D341Med (cell line): ENCODE results near the gene SLAMF9.

Experiments
- DNase-seq: peaks from one replicate; pipeline ENCODE4 v3.0.0; 2012; ENCODE audit warnings: low spot score

Gene SLAMF9

DNA sequence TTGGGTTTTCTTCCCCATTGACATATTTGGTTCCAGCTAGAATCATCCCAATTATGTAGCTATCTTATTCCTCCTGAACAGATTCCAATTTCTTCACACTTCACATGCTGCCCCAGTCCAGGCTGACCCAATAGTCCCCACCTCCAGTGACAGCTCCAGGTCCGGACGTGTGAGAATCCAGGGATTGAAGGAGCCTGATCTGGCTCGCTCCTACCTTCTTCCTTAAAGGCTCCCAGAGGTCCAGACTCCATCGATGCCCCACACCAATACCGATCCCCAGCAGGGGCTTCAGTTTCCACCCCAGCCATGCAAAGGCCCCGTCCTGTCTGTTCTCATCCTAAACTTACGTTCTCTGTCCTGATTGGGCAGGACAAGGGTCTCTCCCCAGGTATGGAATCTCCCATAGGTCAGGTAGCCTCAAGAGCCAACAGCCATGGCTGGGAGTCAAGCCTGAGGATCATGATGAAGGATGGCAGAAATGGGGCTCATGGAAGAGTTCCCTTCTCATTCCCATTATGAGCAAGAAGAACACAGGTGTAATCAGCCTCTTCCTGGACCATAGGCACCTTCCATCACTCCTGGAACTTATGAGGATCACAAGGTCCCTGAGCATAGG is 20.4 kb upstream of the SLAMF9 start:
- no peak for DNase-seq

DNA sequence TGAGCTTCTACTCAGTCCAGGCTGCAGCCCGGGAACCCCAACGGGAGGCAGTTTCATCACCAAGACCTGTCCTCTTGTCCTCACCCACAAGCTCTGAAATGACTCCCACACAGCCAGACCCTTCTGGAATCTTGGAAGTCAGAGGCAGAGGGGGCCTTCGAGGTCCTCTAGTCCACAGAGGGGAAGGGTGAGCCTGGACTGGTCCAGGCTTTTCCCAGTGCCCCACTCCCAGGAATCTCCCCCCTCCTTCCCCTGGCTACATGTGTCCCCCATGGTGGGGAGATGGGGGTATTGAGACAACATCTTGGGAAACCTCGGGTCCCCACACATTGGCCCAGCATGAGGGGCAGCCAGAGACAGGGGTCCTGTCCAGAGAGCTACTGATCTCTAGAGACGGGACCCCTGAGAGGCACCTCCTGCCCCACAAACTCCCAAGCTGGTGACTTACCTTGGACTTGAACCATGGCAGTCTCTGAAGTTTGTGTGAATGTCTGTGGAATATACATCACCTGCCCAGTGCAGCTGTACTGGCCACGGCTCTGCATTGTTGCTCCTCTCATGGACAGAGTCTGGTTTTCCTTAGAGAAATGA is 19.4 kb upstream of the SLAMF9 start:
- DNase-seq = no peak

DNA sequence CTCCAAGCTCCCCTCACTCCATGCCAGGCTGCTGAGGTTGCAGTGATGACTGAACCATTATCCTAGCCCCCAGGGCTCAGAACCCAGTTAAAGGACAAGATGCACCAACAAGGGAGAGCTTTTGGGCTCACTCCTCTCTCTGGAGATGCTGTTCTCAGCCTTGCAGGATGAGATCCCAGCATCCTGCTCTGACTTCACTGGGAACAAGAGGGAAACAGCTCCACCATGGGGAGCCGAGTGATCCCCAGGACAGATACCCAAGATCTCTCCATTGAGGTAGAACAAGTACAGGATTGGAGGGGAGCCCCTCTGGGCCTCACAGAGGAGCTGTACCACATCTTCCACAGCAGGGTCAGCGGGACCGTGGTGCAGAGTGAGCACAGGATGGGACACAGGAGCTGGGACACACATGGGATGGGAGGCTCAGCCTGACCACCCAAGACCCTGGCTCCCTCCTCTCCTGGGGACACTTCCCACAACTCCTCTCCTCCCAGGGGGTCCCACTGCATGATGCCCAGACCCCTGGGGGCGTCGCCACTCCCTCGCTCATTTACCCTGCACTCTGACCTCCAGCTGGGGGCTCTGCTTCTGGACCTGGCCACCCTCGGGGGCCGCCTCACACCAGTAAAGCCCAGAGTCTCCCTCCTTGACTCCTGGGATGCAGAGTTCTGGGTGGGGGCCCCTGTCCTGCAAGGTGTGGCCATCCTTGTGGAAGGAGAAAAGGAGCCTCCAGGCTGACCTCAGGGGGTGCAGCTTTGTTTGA is 18.6 kb upstream of the SLAMF9 start:
- DNase-seq = no peak

DNA sequence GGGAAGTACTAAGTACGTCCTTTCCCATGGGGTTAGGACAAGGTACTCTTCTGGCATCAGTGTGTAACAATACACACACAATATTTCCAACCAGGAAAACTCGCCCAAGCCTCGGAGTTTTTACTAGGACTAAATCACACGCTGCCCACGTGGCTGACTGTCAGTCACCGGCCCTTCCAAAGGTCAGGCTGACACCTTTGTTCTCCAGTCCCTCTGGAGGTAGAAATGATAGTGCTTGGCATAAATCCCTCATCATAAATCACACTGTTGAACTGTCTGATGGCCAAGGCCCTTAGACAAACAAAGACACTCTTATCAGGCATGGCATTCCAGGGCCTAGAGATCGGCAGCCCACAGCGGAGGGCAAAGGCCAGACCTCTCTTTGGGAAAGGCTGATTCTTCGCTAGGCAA is 16.9 kb upstream of the SLAMF9 start:
- no peak for DNase-seq

DNA sequence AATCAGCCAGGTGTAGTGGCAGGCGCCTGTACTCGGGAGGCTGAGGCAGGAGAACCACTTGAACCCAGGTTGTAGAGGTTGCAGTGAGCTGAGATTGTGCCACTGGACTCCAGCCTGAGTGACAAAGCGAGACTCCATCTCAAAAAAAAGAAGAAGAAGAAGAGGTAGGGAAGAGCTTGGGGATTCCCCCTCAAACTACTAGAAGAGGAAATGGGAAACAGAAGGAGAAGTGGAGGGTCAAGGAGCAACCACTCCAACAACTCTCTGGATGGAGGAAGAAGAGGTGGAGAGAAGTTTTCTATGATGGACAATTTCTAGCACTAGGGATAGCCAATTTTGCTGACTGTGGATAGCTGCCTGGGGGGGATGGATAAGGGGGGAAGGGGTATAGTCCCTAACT is 14.9 kb upstream of the SLAMF9 start:
- DNase-seq = no peak

DNA sequence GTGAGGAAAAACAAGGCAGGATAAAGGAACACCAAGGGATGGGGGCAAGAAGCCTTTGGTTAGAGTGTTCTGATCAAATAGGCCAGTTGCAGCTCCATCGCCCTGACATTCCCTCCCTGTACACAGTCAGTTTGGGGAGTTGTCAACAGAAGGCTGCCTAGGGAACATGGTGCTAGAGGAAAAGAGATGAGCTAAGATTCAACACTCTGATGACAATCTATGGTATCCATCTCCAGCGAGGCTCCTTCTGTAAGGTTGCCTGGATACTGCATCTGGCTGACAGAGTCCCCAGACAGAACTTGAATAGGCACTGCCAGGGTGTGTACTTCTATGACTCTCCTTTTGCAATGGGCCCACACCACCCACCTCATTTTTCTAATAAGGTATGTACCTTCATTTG is 11.2 kb upstream of the SLAMF9 start:
- no peak for DNase-seq

DNA sequence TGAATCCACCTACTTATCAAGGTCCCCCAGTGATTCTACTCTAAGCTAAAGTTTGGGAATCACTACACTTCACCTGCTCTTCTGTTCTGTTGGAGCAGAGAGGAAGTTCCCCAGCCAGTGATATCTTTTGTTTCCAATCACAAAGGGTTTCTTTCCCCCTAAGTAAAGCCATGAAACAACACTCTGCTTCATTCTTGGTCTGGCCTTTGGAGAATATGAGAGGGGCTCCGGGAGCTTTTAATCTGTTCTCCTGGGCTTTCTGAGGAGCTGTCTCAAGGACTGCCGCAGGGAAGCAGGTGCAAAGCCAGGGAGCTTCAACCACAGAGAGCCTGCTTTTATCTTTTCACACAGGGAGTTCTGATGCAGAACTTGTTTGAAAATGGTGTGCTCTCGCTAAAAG is 10.1 kb upstream of the SLAMF9 start:
- no peak for DNase-seq

DNA sequence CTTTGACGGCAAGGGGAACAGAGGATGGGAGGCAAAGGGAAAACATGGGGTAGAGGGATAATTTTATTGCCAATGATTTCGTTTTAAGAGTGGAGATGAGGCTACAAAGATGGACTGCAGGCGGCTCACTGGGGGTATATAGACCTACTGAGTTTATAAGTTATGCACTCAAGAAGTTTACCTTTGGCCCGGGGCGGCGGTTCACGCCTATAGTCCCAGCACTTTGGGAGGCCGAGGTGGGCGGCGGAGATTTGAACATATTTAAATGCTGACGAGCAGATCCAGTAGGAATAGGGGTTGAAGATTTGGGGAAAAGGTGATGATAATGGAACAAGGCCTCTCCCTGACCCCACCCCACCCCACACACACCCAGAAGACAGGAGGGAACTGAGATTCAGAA is 8.1 kb upstream of the SLAMF9 start:
- DNase-seq = no peak

DNA sequence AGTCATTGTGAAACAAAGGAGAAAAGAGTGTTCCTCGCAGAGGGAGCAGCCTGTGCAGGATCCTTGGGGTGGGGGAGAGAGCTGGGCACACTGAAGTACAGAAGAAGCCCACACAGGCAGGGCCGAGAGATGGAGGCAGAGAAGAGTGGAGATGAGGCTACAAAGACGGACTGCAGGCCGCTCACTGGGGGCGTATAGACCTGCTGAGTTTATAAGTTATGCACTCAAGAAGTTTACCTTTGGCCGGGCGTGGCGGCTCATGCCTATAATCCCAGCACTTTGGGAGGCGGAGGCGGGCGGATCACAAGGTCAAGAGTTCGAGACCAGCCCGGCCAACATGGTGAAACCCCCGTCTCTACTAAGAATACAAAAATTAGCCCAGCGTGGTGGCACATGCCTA is 7.6 kb upstream of the SLAMF9 start:
- no peak for DNase-seq

DNA sequence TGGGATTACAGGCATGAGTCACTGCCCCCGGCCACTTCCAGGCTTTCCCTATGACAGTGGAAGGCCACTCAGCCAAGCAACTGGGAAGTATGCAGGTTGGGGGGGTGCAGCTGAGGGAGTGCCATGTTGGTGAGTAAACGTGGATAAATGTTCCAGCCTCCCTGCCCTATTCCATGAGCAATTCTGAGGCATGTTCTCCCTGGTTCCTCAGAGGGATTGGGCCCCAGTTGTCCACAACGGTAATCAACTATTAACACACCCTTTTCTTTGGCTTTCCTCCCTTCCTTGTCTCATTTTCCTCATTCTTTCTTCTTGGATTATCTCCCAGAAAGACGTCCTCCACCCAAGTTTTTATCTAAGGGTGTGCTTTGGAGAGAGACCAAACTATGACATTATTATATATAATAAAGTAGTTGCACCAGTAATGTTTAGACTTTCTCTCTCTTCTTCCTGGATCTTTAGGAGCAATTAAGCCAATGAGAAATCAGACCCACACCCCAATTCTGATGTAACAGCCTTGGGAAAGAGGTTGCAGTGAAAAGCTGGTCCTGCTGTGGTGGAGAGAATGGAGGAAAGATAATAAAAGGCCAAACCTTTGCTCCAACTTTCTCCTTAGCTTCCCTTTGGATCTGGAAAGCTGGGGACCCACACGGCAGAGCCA is 6.8 kb upstream of the SLAMF9 start:
- no peak for DNase-seq

DNA sequence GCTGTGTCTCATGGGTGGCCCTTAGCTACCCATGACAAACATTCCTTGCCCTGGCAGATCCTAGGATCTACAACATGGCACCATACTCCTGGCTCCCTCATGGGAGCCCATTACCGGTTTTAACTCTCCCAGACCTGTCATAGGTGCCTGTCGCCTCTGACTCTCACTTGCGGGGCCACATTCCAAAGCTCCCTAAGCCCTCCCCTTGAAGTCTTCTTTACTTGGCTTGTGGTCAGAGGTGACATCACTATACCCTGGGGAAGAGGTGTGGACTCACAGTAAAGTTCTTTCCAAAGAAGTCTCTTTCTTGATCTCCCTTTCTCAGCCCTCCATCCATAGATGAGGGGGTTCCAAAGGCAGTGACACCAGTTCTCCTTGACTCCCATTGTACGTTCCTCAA is 5.4 kb upstream of the SLAMF9 start:
- no peak for DNase-seq

DNA sequence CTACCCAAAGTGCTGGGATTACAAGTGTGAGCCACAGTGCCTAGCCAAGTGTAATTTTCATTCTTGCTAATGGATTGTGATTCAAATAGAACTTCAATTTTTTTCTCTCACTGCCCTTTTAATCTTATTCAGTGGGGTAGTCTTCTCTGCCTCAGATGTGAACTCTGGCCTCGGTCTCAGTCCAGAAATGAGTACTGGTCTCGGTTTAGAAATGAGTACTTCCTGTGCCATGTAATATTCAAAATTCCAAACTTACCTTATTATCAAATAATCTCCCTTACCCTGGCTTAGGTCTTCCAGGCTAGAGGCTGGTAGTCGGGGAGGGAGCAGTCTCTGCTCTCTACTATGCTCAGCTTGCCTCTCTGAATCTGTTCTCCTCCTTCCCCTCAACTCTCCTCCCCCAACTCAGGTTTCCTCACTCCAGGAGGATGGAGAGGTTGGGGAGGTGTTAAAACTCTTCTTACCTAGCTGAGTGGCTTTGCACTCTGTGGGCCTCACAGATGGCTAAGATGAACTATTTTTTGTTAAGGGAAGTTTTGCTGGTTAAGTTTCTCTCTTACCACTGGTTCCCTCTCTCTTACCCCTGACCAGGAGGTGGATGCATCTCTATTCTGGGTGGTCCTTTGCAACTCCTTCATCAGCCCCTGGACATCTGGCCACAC is 4.8 kb upstream of the SLAMF9 start:
- DNase-seq = no peak

DNA sequence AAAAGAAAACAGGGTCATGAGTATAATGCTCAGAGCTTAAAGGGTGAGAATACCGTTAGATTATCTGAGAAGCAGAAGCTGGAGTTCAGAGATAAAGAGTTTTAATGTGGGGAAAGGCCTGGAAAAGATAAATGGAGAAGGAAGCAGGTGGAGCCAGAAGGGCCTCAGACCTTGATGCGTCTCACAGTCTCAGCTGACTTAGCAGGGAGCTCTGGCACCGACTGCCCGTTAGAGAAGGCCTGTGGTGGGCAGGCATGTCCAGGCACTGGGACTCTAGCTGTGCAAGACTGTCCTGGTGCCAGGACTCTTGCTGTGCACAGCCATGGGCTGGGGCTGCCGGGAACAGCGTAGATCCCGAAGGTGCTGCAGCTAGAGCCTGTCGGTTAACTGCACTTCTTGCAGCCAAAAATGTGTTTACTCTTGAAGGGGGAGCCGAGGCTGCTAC is 3.8 kb upstream of the SLAMF9 start:
- DNase-seq = no peak

DNA sequence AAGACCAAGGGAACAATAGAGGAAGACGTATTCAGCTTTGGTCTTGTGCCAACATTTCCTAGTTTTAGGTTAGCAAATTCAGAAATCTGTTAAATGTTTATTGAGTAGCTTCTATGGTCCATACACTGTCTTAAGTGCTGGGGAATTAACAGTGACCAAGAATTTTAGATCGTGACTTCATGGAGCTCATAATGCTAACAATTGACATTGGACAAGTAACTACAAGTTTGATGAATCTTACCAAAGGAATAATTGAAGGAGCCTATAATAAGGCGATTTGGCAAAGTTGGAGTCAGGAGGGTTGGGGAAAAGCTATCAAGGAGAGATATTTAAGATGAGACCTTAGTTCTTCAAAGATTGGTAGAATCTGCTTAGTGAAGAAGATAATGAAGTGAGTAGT is 1.4 kb upstream of the SLAMF9 start:
- no peak for DNase-seq

DNA sequence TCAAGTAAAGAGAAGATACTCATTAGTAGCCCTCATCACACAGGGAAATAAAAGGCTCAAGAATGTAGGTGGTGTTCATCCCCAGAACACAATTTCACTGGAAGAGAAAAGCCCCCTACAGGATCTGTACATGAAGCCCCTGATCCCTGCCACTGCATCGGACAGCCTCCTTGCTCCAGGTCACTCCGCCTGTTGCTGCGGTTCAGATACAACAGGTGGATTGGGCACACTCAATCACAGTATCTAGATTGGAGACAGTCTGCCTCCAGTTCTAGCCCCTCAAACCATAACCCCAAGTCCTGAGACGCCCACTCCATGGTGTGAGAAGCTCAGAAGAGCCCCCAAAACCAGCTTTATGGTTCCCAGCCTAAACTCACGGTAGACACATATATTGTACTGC is 1.1 kb downstream of the SLAMF9 start:
- DNase-seq = no peak

DNA sequence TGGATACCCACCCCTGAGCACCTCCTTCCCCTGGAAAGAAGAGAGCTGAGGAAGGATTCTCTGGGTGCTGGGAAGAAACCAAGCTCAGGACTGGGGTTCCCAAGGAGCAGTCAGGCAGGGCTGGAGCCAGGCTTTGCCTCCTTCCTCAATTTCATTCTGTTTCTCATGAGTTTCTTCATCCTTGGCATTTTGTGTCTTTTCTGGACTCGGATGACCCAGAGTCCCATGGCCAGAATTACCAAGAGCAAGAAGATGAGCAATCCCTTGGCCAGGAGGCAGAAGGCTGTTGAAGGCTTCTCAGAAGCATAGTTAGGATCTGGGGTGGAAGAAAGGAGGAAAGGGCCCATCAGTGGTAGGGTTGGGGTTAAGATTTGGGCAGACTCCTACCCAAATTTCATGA is 2.5 kb downstream of the SLAMF9 start:
- DNase-seq = no peak

DNA sequence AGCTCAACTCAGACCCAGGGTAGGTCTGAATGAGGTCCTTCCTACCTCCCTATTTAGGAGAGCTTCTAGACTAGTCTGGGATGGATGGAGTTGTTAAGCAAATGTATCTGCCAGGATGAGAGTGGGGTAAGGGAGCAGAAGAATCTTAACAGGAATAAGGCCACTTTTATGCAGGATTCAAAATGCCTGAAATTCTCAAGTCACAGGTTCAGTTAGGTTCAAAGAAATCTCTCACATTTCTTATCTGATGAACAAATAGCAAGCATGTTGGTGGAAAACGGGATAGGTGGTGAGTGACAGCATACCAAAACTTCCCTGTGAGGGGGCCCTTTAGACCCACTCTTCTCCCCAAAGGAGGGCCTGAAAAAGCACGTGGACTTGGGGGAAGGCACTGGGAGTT is 3.0 kb downstream of the SLAMF9 start:
- DNase-seq = no peak

DNA sequence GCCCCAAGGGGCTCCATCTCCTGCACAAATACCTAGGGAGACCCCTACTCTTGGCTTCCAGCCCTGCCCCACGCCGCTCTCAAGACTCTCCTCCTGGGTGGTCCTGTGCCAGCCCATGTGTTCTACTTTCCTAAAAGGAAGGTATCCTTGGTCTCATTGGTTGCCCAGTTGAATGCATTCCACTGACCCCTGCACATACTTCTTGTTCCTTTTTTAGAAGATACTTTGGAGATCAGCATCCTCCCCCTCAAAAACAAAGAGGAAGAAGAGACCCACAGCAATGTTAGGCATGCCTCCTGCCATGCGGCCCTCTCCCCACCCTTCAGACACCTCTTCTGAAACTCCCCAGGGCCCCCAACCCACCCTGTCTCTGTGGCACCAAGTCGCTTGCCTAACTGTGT is 4.1 kb downstream of the SLAMF9 start:
- no peak for DNase-seq

DNA sequence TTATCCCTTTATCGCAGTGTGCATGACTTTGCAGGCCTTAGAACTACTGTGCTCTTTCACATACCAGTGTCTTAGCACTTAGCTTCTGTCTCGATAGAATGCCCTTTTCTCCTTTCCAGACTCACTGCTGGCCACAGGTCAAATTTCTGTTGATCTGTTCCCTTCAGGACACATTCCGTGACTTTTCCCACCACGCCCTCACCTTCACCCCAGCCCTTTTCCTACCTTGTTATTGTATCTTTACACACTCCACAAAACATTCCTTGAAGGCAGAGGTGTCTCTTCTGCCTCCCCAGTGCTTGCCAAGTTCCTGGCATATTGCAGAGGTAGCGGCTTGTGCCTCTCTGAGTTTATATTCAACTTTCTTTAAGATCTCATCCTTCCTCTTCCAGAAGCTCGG is 4.9 kb downstream of the SLAMF9 start:
- no peak for DNase-seq

DNA sequence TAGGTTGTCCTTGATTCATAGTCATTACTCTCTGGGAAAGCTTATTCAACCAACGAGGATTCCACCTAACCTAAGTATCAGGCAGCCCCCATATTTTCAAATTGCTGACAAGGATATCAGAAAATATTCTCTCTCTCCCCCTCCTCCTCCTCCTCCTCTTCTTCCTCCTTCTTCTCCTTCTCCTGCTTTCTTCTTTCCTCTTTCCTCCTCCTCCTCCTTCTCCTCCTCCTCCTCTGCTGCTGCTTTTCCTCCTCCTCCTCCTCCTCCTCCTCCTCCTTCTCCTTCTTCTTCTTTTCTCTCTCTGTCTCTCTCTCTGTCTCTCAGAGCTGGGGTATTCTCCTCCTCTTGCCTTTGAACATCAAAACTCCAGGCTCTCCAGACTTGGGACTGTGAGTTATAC is 6.1 kb downstream of the SLAMF9 start:
- DNase-seq = no peak

DNA sequence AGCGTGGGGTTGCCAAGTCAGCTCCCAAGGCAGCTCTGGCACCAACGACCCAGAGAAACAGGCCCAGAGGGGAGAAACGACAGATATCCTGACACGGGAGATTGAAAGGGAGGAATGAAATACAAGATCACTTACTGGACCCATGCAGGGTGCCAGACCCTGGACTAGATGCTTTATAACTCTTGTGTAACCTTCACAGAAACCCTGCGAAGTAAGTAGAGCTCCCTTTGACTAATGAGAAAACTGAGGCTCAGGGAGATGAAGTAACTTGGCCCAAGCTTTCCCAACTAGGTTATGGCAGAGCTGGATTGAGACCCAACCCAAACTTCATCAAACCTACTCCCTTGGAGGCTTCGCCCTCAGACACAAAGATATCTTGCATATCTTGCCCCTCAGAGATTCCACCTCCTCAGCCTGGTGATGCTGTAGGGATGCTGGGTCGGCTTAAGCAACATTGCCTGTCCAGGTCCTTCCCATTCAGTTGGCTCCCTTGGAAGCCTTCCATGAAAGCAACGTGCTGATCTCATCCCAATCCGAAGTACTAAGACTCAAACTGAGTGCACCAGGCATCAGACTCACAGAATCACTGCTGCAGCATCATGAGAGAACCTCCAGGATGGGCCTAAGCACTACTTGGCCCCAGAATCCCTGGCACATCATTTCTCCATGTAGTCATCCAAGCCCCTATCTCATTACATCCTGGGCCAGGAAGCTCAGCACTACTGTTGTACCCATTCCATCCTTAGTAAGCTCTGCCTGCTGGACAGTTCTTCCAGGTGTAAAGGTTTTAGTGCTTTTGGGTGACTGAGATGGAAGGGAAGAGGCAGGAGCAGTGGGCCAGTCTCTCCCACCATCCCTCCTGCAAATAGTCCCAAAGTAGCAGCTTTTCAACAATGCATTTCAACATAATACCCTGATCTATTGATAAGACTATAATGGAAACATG is 7.5 kb downstream of the SLAMF9 start:
- no peak for DNase-seq
